Measurements from ENCODE around the gene SUCLG2.

GRCh38 chr3:67700596-67700995 is 46.2 kb upstream of the SUCLG2 start:
- no peak for TF ChIP-seq EZH2 (IDR thresholded peaks at IDR 0.05; ENCODE audit: insufficient read depth, poor library complexity, severe bottlenecking)
- no peak for TF ChIP-seq EZH2phosphoT487 (IDR thresholded peaks at IDR 0.05; ENCODE audit: insufficient read depth, low read depth)
